HFFc6 (cell line): Measurements from ENCODE around the gene F8. TPM values are rescaled to one million over a fixed set of nuclear protein-coding genes. Genes with fewer than 3 reads are reported as not detected.

Experiments
- DNase-seq: peaks from one replicate; pipeline ENCODE4 v3.0.0-alpha.2; 2018
- H3K27ac Mint-ChIP-seq: 2 replicates; pipeline ENCODE4 v1.8.0; 2020; ENCODE audit warnings: mild to moderate bottlenecking, mixed read lengths
- H3K27me3 Mint-ChIP-seq: 2 replicates; pipeline ENCODE4 v1.8.0; 2021; ENCODE audit warnings: mild to moderate bottlenecking, moderate library complexity, mixed read lengths; ENCODE audit not compliant: insufficient read depth
- H3K36me3 Mint-ChIP-seq: 2 replicates; pipeline ENCODE4 v1.8.0; 2021; ENCODE audit warnings: low read depth, mixed read lengths
- H3K4me1 Mint-ChIP-seq: 2 replicates; pipeline ENCODE4 v1.8.0; 2020; ENCODE audit warnings: low read depth, mixed read lengths
- H3K4me3 Mint-ChIP-seq: 2 replicates; pipeline ENCODE4 v1.8.0; 2020; ENCODE audit warnings: mild to moderate bottlenecking, moderate library complexity, mixed read lengths
- H3K9me3 Mint-ChIP-seq: 2 replicates; pipeline ENCODE4 v1.8.0; 2020; ENCODE audit warnings: mild to moderate bottlenecking, mixed read lengths
- total RNA-seq, 6 experiments: library from RNA; stranded (reverse); fragmentation: NEBNext Ultra II Directional; extraction: Animal tissue kit (Norgen Biotek cat#: 25700); gene quantifications; 2 replicates in 1 of 6; 3 replicates in 5 of 6; pipeline ENCODE4 v1.2.3, GENCODE V29; 2021
- TF ChIP-seq, protein P1 (sequence below): fragments of 200-600 bp; sonication (generic); IDR thresholded peaks from 2 replicates; pipeline ENCODE4 v1.5.0; 2021; ENCODE audit warnings: antibody characterized with exemption, mild to moderate bottlenecking

The F8 gene
- total RNA-seq, 6 experiments from 2014 or later, result 1.0 to 1.6 (median 1.4) TPM

DNA sequence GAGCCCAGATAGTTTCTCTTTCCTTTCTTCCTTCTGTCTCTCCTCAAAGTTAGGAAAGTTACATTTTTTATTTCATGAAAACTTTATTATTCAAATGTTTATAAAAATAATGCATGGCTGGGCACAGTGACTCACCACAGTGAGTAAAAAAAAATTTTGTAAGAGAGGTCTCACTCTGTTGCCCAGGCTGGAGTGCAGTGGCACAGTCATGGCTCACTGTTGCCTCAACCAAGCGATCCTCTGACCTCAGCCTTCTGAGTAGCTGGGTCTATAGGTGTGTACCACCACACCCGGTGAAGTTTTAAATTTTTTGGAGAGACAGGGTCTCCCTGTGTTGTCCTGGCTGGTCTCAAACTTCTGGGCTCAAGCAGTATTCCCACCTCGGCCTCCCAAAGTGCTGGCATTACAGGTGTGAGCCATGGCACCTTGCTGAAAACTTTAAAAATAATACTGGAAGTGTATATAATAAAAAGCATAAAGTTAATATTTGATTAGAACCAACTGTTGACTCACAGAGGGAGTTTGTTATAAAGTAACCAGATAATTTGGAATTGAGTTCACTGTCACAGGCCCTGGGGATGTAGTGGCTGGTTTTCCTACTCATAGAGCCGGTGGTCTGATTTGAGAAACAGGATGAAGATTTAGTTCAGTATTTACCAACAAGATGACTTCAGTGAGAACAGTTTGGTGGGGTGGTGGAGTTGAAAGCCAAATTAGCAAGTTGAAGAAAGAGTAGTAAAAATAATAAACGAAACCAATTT is 30.4 kb upstream of the F8 start:
- peaks cover 11% of the 10 kb centered on the region; the same call in 1 of the 2 replicates for H3K4me1 Mint-ChIP-seq
- H3K36me3 Mint-ChIP-seq, result 0 out of 2 replicates have a peak, but pooled peaks cover 5% of the 10 kb centered on the region
- H3K9me3 Mint-ChIP-seq, result no peaks in the 10 kb centered on the region
- no peak overlapping the region for H3K4me3 Mint-ChIP-seq
- no peak overlapping the region for H3K27ac Mint-ChIP-seq
- TF ChIP-seq, protein P1, sequence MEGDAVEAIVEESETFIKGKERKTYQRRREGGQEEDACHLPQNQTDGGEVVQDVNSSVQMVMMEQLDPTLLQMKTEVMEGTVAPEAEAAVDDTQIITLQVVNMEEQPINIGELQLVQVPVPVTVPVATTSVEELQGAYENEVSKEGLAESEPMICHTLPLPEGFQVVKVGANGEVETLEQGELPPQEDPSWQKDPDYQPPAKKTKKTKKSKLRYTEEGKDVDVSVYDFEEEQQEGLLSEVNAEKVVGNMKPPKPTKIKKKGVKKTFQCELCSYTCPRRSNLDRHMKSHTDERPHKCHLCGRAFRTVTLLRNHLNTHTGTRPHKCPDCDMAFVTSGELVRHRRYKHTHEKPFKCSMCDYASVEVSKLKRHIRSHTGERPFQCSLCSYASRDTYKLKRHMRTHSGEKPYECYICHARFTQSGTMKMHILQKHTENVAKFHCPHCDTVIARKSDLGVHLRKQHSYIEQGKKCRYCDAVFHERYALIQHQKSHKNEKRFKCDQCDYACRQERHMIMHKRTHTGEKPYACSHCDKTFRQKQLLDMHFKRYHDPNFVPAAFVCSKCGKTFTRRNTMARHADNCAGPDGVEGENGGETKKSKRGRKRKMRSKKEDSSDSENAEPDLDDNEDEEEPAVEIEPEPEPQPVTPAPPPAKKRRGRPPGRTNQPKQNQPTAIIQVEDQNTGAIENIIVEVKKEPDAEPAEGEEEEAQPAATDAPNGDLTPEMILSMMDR, result no peak
- no peaks in the 10 kb centered on the region for H3K27me3 Mint-ChIP-seq
- no peak for DNase-seq

DNA sequence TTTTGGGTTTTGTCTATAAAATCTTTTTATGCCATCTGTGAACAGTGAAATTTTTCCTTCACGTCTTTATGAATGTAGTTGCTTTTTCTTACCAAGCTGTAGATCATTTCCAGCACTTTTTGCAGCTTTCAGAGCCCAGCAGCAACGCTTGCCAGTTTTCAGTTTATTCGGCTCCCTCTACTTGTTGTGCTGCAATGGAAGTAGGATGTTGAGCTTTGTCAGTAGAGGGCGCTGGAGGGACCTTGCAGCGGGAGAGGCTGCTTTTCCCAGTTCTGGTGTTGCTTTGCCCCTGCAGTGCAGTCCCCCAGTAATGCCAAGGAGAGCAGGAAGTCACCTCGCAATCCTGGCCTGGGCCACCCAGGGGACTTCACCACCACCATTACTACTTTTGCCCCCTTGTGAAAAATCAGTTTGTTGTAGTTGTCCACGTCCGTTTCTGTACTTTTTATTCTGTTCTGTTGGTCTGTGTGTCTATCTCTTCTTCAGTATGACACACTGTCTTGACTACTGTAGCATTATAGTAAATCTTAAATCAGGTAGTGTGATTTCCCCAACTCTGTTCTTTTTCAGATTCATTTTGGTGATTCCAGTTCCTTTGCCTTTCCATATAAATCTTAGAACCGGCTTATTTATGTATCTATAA is 26.6 kb upstream of the F8 start:
- DNase-seq, result peak; percentile 45
- H3K9me3 Mint-ChIP-seq, result no peaks in the 10 kb centered on the region
- 0 out of 2 replicates have a peak, but pooled peaks cover 5% of the 10 kb centered on the region for H3K36me3 Mint-ChIP-seq
- H3K27ac Mint-ChIP-seq, result no peak overlapping the region
- no peak overlapping the region for H3K4me3 Mint-ChIP-seq
- no peaks in the 10 kb centered on the region for H3K27me3 Mint-ChIP-seq
- H3K4me1 Mint-ChIP-seq, result 0 out of 2 replicates have a peak, but pooled peaks cover 6% of the 10 kb centered on the region
- TF ChIP-seq, protein P1, result peak; percentile 75

DNA sequence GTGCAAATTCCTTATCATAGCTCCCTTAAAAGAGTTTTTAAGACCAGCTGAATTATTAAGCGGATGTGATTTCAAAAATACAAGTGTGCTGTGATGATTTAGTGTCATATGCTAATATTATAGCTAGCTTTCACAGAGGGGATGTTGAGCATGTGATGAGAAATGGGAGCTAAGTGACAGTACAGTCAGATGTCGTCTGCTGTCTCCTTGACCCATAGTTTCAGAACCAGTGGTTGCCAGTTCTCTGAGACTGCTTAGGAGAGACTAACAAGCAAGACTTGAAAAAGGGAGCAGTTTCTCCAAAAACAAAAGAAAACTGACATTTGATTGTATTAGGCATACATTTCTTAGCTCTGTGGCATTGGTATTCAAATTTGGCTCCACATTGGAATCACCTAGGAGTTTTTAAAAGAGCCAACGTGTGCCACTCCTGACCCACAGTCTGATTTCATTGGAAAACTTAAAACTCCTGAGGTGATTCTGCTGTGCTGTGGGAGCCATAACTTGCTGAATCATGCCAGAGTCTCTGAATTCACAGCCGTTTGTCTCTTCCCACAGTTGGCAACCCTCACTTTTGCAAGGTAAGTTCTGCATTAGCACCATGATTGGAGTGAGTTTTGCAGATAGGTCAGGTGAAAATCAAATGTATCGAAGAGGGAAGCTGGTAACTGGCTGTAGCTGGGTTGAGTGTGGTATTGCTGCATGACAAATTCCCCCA is 24.4 kb upstream of the F8 start:
- Mint-ChIP-seq H3K27ac (no peak overlapping the region), H3K4me1 (0 out of 2 replicates have a peak, but pooled peaks cover 6% of the 10 kb centered on the region), H3K36me3 (0 out of 2 replicates have a peak, but pooled peaks cover 5% of the 10 kb centered on the region), H3K9me3 (no peaks in the 10 kb centered on the region), H3K27me3 (no peaks in the 10 kb centered on the region), H3K4me3 (no peak overlapping the region)
- TF ChIP-seq, protein P1, result no peak
- no peak for DNase-seq

DNA sequence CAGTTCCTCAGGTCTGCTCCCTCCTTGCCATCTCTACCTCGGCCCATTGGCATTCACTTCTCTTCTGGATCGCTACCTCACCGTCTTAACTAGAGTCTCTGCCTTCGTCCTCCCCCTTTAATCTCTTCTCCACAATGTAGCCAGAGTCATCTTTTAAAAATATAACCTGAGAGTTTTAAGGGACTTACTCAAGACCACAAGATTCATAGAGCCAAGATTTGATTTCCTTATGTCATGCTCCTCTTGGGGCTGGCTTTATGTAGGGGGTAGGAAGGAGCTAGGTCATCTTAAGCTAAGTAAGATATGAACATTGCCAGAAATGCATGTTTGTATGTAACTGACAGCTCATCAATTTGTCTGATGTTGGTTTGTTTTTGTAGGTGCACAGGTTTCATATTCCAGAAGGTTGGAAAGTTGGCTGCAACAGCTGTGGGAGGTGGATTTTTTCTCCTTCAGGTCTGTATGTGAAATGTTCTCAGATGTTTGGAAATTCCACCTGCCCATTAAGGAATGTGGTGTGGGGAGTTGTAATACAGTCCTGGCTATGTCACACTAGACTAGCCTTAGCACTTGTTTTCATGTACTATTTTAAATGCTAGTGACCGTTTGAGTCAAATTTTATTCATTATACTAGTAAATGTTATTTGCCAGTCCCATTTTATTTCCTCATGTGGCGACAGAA is 23.7 kb upstream of the F8 start:
- no peak for DNase-seq

More for the DNA sequence above, 23.7 kb upstream of the F8 start:
- H3K27ac Mint-ChIP-seq, result no peak overlapping the region
- TF ChIP-seq, protein P1, result no peak
- H3K27me3 Mint-ChIP-seq, result no peaks in the 10 kb centered on the region
- H3K4me1 Mint-ChIP-seq, result 0 out of 2 replicates have a peak, but pooled peaks cover 6% of the 10 kb centered on the region
- no peaks in the 10 kb centered on the region for H3K36me3 Mint-ChIP-seq
- no peak overlapping the region for H3K4me3 Mint-ChIP-seq
- no peaks in the 10 kb centered on the region for H3K9me3 Mint-ChIP-seq
